PC-9 (cell line): ENCODE measurements around the gene COL13A1. TPM values are rescaled to one million over a fixed set of nuclear protein-coding genes. Genes with fewer than 3 reads are reported as not detected.

Experiments
- BruUV-seq: library from RNA; stranded (reverse); fragments of 400-500 nt; replicated peaks from 2 replicates; lab custom pipeline; 2021; lab: Mats Ljungman, UMichigan
- CTCF ChIA-PET: fragments of 300-600 bp; sonication (Branson Sonifier 250); formaldehyde crosslinking; loops from one replicate; lab custom pipeline; 2022; ENCODE audit warnings: antibody characterized with exemption; lab: Charles Lee
- POLR2A ChIA-PET: fragments of 300-600 bp; sonication (Branson Sonifier 250); formaldehyde crosslinking; loops from one replicate; lab custom pipeline; 2022; ENCODE audit warnings: antibody characterized with exemption; ENCODE audit not compliant: unreplicated experiment; lab: Charles Lee
- DNase-seq, 2 experiments: peaks; one replicate each; pipeline versions ENCODE4 v3.0.0 to v3.0.0-alpha.2; 2015 to 2022; ENCODE audit warnings: mixed read lengths in 1 of 2
- H2AFZ ChIP-seq: fragments of 200-600 bp; sonication (generic); 2 replicates; pipeline ENCODE4 v1.8.1; 2017; ENCODE audit warnings: antibody characterized with exemption
- H3F3A ChIP-seq: fragments of 200-600 bp; sonication (generic); 2 replicates; pipeline ENCODE4 v1.8.1; 2017; ENCODE audit warnings: antibody characterized with exemption, mild to moderate bottlenecking, low read depth; ENCODE audit not compliant: insufficient read depth
- H3K27ac ChIP-seq: fragments of 200-600 bp; sonication (generic); 2 replicates; pipeline ENCODE4 v1.6.1; 2016; ENCODE audit warnings: mixed run types
- H3K27me3 ChIP-seq: fragments of 200-600 bp; sonication (generic); 2 replicates; pipeline ENCODE4 v1.6.1; 2016; ENCODE audit warnings: low read depth, mixed run types; ENCODE audit not compliant: insufficient read depth
- H3K36me3 ChIP-seq: fragments of 200-600 bp; sonication (generic); 2 replicates; pipeline ENCODE4 v1.6.1; 2016; ENCODE audit warnings: low read depth, mixed run types
- H3K4me1 ChIP-seq: fragments of 200-600 bp; sonication (generic); replicated peaks from 2 replicates; pipeline ENCODE4 v1.6.1; 2016; ENCODE audit warnings: mixed run types; ENCODE audit not compliant: insufficient read depth
- H3K4me2 ChIP-seq: fragments of 200-600 bp; sonication (generic); 2 replicates; pipeline ENCODE4 v1.6.1; 2017; ENCODE audit warnings: mixed run types
- H3K4me3 ChIP-seq: fragments of 200-600 bp; sonication (generic); 2 replicates; pipeline ENCODE4 v1.6.1; 2016; ENCODE audit warnings: mixed run types
- H3K79me2 ChIP-seq: fragments of 200-600 bp; sonication (generic); 2 replicates; pipeline ENCODE4 v1.6.1; 2017; ENCODE audit warnings: low read depth, mixed run types
- H3K9me2 ChIP-seq: fragments of 200-600 bp; sonication (generic); 2 replicates; pipeline ENCODE4 v1.8.1; 2017; ENCODE audit warnings: mild to moderate bottlenecking; ENCODE audit not compliant: insufficient read depth
- H3K9me3 ChIP-seq: fragments of 200-600 bp; sonication (generic); 2 replicates; pipeline ENCODE4 v1.8.1; 2016; ENCODE audit warnings: low read depth; ENCODE audit not compliant: insufficient read depth
- H4K20me1 ChIP-seq: fragments of 200-600 bp; sonication (generic); 2 replicates; pipeline ENCODE4 v1.8.1; 2017; ENCODE audit not compliant: insufficient read depth
- CTCF ChIP-seq: fragments of 200-600 bp; sonication (generic); conservative IDR thresholded peaks from 2 replicates; pipeline ENCODE4 v1.6.1; 2017; ENCODE audit warnings: mixed run types, antibody characterized with exemption, mild to moderate bottlenecking, moderate library complexity
- EZH2 ChIP-seq: fragments of 200-600 bp; sonication (generic); IDR thresholded peaks from 2 replicates; pipeline ENCODE4 v1.8.0; 2017; ENCODE audit warnings: antibody characterized with exemption, low read depth
- intact Hi-C: fragments of 100-400 bp; cut with micrococcal nuclease; formaldehyde crosslinking; loops from one replicate; pipeline ENCODE4 v1.10.0; 2022; ENCODE audit not compliant: unreplicated experiment
- total RNA-seq: library from RNA; stranded (reverse); gene quantifications from 2 replicates; pipeline ENCODE4 v1.2.3, GENCODE V29; 2021

COL13A1 gene
- total RNA-seq, 1 experiment from 2014 or later = 1.6 TPM

GRCh38 chr10:69963178-69963834, 161.6 kb downstream of the COL13A1 start:
- no peak overlapping the region for H3K4me2 ChIP-seq
- no peaks in the 10 kb centered on the region for H3K4me1 ChIP-seq
- no peaks in the 10 kb centered on the region for H3K36me3 ChIP-seq
- H3K79me2 ChIP-seq = no peaks in the 10 kb centered on the region
- H3K9me3 ChIP-seq = no peaks in the 10 kb centered on the region
- POLR2A ChIA-PET = no interaction called here
- intact Hi-C loops = no loop called here
- peaks cover 43% of the 10 kb centered on the region for H3K27me3 ChIP-seq
- CTCF ChIA-PET = interaction anchor here (0.6 kb wide), 1 partner anchor 239 kb away, joined by 3 read pairs; no protein-coding TSS in a partner anchor
- BruUV-seq = no TSS peak
- H3F3A ChIP-seq = no peaks in the 10 kb centered on the region
- H2AFZ ChIP-seq = no peak overlapping the region
- TF ChIP-seq CTCF (no peak), EZH2 (no peak)
- no peak for DNase-seq
- no peaks in the 10 kb centered on the region for H4K20me1 ChIP-seq
- H3K27ac ChIP-seq = no peak overlapping the region
- H3K9me2 ChIP-seq = no peaks in the 10 kb centered on the region
- H3K4me3 ChIP-seq = no peak overlapping the region

GRCh38 chr10:69963835-69964710, 162.4 kb downstream of the COL13A1 start:
- no TSS peak for BruUV-seq
- no peaks in the 10 kb centered on the region for H3K79me2 ChIP-seq
- H3F3A ChIP-seq = no peaks in the 10 kb centered on the region
- no peak overlapping the region for H3K27ac ChIP-seq
- TF ChIP-seq CTCF = no peak
- no peak for TF ChIP-seq EZH2
- H3K4me2 ChIP-seq = no peak overlapping the region
- no peaks in the 10 kb centered on the region for H3K9me3 ChIP-seq
- CTCF ChIA-PET = no interaction called here
- DNase-seq = no peak
- intact Hi-C loops = no loop called here
- H3K27me3 ChIP-seq = peaks cover 51% of the 10 kb centered on the region
- H3K36me3 ChIP-seq = no peaks in the 10 kb centered on the region
- no peak overlapping the region for H2AFZ ChIP-seq
- H3K4me1 ChIP-seq = no peaks in the 10 kb centered on the region
- H3K4me3 ChIP-seq = no peak overlapping the region
- no peaks in the 10 kb centered on the region for H4K20me1 ChIP-seq
- POLR2A ChIA-PET = no interaction called here
- no peaks in the 10 kb centered on the region for H3K9me2 ChIP-seq

DNA sequence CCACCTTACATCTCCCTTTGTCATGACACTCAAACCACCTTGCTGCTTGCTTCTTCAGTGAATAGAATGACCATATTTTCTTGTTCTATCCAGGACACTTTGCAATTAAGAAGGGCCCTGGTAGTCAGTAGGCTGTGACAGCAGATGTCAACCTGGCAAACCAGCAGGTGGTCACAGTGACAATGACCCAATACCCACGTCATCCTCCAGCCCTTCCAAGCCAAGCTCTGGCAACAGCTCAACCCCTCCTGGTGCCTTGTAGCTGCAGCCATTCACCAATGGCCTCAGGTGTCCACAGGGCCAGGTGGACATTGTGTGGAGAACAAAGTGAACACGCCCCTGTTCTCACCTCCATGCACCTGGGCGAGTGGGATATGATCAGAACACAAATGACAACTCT, 163.4 kb downstream of the COL13A1 start:
- POLR2A ChIA-PET = interaction anchor here (0.7 kb wide), 1 partner anchor 394 kb away, joined by 3 read pairs; no protein-coding TSS in a partner anchor
- Histone ChIP-seq H3K4me3 (no peak overlapping the region), H3F3A (no peaks in the 10 kb centered on the region), H3K27me3 (peaks cover 61% of the 10 kb centered on the region), H3K9me2 (no peaks in the 10 kb centered on the region), H3K79me2 (no peaks in the 10 kb centered on the region), H3K4me2 (no peak overlapping the region), H3K36me3 (no peaks in the 10 kb centered on the region), H4K20me1 (no peaks in the 10 kb centered on the region), H3K27ac (no peak overlapping the region), H2AFZ (no peak overlapping the region), H3K9me3 (no peaks in the 10 kb centered on the region), H3K4me1 (no peaks in the 10 kb centered on the region)
- intact Hi-C loops = no loop called here
- CTCF ChIA-PET = no interaction called here
- no peak for DNase-seq
- TF ChIP-seq CTCF = no peak
- TF ChIP-seq EZH2 = no peak
- BruUV-seq = no TSS peak
